ENCODE results near the gene SCUBE1.

The SCUBE1 gene

GRCh38 chr22:43166132-43166930, 176.8 kb downstream of the SCUBE1 start:
- in situ Hi-C loops (cut with MboI; ENCODE audit: low sequenced_read_pairs), result no loop called here

DNA sequence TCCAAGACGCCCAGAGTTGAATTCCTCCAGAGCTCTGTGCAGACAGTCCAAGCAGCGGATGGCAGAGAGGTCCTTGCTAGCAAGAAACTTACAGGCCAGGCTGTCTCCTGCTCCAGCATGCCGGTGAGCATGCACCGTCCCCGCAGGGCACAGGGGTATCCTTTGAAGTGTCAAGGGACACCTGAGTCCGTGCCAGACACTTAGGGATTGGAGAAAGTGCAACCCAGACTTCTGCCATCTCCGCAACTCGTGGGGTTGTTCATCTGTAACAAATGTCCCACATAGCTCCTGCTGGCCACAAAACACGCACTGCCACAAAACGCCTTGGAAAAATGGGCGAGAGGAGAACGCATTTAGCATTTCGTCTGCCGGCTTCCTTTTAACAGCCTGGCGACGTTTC, 178.5 kb downstream of the SCUBE1 start:
- in situ Hi-C loops (cut with MboI; ENCODE audit: low sequenced_read_pairs), result no loop called here

- in situ Hi-C loops (cut with MboI; ENCODE audit: low sequenced_read_pairs), result no loop called here
Measured at GRCh38 chr22:43163241-43163795, 179.9 kb downstream of the SCUBE1 start.

DNA sequence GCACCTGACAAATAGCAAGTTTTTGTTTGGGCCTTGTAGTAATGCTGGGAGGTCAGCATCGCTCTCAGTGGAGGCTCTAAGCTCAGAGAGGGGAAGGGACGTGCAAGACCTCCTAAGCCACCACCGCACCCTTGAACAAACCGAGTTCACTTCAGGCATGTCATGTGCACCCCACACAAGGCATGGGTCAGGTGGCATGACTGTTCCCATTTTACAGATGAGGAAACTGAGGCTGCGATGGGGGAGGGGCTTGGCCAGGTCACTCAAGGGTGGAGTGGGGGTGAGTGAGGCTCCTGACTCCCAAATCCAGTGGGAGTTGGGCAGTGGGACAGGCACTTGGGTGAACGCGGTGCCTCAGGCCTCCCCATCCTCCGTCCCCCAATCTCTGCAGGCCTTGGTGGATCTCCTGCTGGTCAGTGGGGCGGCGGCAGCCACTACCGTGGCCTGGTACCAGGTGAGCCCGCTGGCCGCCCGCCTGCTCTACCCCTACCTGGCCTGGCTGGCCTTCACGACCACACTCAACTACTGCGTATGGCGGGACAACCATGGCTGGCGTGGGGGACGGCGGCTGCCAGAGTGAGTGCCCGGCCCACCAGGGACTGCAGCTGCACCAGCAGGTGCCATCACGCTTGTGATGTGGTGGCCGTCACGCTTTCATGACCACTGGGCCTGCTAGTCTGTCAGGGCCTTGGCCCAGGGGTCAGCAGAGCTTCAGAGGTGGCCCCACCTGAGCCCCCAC, 180.6 kb downstream of the SCUBE1 start:
- in situ Hi-C loops (cut with MboI; ENCODE audit: low sequenced_read_pairs), result no loop called here

DNA sequence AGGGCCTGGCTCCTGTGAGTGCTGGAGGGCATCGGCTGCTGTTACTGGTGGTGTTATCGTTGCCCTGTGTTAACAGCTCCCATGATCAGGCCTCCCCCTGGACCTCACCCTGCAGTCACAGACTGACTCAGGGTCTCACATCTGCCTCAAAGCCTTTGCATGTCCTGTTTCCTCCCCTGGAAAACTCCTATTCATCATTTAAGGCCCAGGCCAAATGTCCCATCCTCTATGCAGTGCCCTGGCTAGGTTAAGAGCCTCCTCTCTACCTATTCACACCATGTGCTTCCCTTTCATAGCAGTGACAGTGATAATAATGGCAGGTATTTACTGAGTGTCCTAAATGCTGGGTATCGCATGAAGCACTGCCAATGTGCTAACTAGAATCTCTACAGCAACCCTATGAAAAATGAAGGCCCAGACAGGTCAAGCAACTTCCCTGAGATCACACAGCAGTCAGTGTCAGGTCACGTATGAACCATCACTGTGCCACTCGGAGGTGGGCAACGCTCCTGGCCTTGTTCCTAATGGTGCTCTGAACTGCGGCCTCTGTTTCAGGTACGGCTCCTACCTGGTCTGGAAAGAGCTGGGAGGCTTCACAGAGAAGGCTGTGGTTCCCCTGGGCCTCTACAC, 182.6 kb downstream of the SCUBE1 start:
- in situ Hi-C loops (cut with MboI; ENCODE audit: low sequenced_read_pairs), result no loop called here

DNA sequence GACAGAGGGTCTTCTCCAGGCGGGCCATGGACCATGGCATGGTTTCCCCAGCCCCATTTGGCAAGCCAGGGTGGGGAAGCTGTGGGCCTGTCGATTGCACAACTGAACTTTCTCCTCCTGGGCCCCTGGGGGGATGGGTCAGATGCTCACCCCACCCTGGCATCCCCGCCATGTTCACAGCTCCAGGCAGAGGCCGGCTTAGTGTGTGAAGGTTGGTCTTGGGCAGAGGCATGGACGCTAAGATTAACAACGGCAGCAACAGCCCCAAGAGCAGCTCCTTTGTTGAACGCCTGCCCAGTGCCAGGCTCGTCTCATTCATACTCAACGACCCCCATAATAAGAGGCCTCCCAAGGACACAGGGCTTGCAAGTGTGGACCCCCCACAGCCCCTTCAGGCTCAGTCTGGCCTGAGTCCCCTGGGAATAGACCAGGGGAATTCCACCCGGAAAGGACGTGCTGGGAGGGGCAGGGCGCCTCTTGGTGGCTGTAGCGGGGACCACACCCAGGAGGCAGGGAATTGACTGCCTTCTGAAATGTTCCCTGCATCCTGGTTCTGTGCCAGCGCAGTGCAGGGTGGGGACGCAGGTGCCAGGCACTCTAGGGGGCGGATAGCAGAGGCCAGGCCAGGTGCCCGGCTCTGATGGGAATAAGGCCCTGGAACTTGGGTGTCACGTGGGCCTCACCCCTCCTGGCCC, 183.5 kb downstream of the SCUBE1 start:
- in situ Hi-C loops (cut with MboI; ENCODE audit: low sequenced_read_pairs), result no loop called here

DNA sequence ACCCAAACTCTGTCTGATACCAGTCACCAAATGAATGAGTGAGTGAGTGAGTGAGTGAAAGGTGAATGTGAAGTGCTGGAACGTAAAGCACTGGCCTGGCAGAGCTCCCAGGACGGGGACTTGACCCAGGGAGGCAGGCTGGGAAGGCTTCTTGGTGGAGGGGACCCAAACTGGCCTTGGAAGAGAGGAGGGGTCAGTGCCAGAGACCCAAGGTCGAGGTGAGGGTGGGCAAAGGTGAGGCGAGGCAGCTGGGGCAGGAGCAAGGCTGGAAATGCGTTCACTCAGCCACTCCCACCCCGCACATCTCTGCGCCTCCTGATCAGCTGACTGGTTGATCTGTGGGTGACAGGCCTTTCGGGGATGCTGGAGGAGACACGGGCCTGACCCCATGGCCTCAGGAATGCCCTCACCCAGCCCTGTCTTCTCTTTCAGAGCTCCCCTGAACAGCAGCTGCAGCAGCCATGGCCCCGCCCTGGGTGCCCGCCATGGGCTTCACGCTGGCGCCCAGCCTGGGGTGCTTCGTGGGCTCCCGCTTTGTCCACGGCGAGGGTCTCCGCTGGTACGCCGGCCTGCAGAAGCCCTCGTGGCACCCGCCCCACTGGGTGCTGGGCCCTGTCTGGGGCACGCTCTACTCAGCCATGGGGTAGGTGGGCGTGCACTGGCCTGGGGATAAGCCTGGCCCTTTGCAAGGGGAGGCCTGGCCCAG, 184.2 kb downstream of the SCUBE1 start:
- in situ Hi-C loops (cut with MboI; ENCODE audit: low sequenced_read_pairs), result no loop called here

DNA sequence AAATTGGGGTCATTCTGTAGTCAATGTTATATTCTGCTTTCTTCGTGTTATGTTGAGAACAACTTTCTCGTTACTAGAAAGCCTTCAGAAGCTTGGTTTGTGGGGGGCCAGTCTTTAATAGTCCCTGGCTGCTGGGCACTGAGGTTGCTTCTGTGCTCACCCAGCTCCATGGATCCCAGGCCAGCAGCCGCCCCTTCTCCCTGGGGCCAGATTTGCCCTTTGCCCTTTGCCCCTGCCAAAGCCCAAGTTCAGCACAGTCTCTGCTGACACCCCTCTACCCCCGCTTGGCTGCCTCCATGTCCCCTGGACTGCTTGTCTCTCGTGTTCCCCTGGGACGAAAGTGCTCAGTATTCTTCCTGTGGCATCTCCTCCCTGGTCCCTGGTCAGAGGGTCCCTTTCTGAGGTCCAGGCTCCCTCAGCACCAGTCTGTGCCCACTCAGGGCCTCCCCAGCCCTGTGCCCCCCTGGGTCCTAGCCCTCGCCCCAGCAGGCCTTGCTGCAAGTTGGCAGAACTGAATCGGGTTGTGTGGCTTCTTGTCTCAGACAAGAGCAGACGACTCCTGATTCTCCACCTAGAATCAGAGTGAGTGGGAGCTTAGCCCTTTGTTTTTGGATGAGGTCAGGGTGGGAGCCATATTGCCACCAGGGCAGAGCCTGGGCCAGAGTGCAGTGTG, 185.2 kb downstream of the SCUBE1 start:
- in situ Hi-C loops (cut with MboI; ENCODE audit: low sequenced_read_pairs), result no loop called here

- in situ Hi-C loops (cut with MboI; ENCODE audit: low sequenced_read_pairs), result no loop called here
Measured at GRCh38 chr22:43156413-43156812, 186.8 kb downstream of the SCUBE1 start.

GRCh38 chr22:43155789-43156188, 187.4 kb downstream of the SCUBE1 start:
- in situ Hi-C loops (cut with MboI; ENCODE audit: low sequenced_read_pairs), result no loop called here

DNA sequence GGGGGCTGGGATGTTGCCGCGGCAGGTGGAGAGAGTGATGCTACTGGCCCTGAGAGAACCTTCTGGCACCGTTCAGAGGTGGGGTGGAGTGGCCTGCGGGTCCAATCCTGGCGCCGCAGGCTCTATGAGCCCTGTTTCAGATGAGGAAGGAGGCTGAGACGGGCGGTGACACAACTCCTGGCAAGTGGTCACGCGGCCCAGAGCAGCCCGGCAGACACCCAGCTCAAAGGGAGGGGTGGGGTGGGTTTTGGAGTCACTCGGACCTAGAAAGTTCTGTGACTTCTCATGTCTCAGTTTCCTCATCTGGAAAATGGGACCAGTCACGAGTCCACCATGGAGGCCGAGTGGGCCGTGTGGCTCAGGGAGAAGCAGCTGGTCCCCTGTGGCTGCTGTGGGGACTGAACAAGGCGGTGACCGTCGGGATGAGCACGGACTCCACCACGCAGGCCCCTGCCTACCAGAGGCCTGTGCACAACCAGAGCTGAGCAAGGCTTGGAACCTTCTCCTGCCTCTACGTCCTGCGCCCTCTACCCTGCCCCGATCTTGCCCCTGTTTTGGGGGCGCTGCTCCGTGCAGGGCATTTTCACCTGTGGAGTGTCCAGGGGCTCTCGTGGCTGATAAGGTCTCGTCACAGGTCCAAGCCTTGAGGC, 188.2 kb downstream of the SCUBE1 start:
- in situ Hi-C loops (cut with MboI; ENCODE audit: low sequenced_read_pairs), result no loop called here

DNA sequence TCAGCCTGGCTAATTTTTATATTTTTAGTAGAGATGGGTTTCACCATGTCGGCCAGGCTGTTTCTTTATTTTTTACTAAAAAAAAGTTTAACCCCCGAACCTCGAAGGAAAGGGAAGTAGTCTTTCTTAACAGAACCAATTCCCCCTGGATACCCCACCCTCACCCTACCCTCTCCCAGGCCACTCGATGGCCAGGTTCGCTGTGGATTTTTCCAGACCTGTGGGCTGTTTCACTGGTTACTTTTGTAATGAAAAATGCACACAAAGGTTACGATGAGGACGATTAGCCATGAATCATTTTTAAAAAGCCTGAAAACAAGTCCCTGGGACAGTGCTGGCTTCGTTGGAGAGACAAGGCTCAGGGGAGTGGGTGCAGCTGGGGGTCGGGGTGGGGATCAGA, 189.3 kb downstream of the SCUBE1 start:
- in situ Hi-C loops (cut with MboI; ENCODE audit: low sequenced_read_pairs), result no loop called here

- in situ Hi-C loops (cut with MboI; ENCODE audit: low sequenced_read_pairs), result no loop called here
Measured at GRCh38 chr22:43152357-43153071, 190.7 kb downstream of the SCUBE1 start.

DNA sequence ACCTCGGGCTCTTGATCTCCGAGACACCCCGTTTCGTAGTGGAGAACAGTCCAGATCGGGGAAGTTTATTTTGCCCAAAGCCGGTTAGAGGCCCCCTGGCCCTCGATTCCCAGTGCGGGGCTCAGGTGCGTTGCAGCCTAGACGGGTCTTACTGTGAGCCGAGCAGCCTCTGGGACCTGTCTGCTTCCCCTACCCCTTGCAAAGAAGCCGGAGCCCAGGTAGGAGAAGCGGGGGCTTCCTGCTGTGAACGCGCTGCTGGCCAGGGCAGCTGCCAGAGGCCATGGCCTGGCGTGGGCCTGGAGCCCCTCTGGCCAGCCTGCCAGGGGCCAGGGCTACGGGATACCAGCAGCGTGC, 191.2 kb downstream of the SCUBE1 start:
- in situ Hi-C loops (cut with MboI; ENCODE audit: low sequenced_read_pairs), result no loop called here

- in situ Hi-C loops (cut with MboI; ENCODE audit: low sequenced_read_pairs), result no loop called here
Measured at GRCh38 chr22:43151251-43152002, 191.7 kb downstream of the SCUBE1 start, which contains the start of gene TSPO. TSS of gene TSPO (plus strand) at chr22:43151559. CDS start at chr22:43159239, 7,680 bp downstream.

GRCh38 chr22:43150731-43151206, 192.4 kb downstream of the SCUBE1 start:
- in situ Hi-C loops (cut with MboI; ENCODE audit: low sequenced_read_pairs), result no loop called here

- in situ Hi-C loops (cut with MboI; ENCODE audit: low sequenced_read_pairs), result no loop called here
Measured at GRCh38 chr22:43148581-43148980, 194.6 kb downstream of the SCUBE1 start.

- in situ Hi-C loops (cut with MboI; ENCODE audit: low sequenced_read_pairs), result no loop called here
Measured at GRCh38 chr22:43147821-43148220, 195.4 kb downstream of the SCUBE1 start.
